Skeletal muscle cell (primary cell): ENCODE measurements around the gene RTP3.
A peak's percentile ranks its signal among the peaks of the same experiment; 100 is the strongest.
"Not testable (repeated sequence)": the region's sequence is repeated elsewhere in the genome, so short reads cannot be mapped to it uniquely, and the experiment has no call there.

ENCODE experiments used
- DNase-seq: peaks from one replicate; pipeline ENCODE4 v3.0.0-alpha.2; 2010; ENCODE audit warnings: low read depth
- H3K4me3 ChIP-seq: 2 replicates; pipeline ENCODE4 v1.5.1; 2011; ENCODE audit warnings: low read depth, mild to moderate bottlenecking, control low read depth, low read length, moderate library complexity

The RTP3 gene

DNA sequence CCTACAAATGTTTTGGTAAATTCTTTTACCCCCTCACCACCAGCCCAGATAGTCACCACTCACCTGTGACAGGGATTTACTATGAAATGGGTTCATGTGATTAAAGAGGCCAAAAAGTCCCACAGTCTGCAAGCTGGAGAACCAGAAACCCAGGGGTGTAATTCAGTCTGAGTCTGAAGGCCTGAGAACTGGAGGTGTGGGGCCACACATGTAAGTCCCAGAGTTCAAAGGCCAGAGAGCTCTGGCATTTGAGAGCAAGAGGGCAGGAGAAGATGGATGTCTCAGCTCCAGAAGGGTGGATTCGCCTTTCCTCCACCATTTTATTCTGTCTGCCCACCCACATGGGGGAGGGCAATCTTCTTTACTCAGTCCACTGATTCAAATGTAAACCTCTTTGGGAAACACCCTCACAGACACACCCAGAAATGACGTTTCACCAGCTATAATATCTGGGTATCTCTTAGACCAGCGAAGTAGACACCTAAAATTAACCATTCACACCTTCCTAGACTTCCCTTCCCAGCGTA lies 11.9 kb downstream of the RTP3 start:
- DNase-seq: no peak
- no peak overlapping the region for H3K4me3 ChIP-seq

DNA sequence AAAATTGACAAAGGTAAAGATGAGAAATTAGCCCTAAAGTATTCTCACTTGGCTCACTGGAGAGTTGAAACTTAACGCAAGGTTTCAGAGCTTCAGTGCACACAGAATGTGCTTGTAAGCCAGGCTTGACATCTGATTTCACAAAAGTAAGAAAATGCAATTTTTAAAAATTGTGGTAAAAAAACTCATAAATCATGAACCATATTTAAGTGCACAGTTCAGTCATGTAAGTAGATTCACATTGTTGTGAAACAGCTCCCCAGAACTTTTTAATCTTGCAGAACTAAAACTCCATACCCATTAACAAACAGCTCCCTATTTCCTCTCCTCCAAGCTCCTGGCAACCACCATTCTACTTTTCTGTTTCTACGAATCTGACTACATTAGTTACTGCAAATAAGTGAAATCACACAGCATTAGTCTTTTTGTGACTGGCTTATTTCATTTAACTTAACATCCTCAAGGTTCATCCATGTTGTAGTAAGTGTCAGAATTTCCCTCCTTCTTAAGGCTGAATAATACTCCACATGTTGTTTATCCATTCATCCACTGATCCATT lies 14.5 kb downstream of the RTP3 start:
- H3K4me3 ChIP-seq: no peak overlapping the region
- DNase-seq: no peak

DNA sequence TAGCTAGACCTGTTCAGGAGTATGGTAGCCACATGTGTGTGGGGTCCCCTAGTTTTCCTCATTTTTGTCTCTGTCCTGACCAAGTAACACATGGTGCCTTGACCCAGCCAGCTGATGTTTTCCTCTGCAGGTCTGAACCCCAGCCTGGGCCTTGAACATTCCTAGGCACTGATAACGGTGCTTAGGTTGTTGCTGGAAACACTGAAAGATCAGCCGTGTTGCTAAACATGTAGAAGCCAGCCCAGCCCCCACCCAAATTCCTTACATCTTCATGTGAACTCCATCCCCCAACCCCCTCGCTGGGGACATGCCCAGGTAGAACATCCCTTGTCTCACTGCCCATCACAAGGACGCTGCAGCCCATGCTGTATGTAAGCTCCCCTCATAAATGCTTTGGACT lies 18.7 kb downstream of the RTP3 start:
- H3K4me3 ChIP-seq: no peak overlapping the region
- no peak for DNase-seq

DNA sequence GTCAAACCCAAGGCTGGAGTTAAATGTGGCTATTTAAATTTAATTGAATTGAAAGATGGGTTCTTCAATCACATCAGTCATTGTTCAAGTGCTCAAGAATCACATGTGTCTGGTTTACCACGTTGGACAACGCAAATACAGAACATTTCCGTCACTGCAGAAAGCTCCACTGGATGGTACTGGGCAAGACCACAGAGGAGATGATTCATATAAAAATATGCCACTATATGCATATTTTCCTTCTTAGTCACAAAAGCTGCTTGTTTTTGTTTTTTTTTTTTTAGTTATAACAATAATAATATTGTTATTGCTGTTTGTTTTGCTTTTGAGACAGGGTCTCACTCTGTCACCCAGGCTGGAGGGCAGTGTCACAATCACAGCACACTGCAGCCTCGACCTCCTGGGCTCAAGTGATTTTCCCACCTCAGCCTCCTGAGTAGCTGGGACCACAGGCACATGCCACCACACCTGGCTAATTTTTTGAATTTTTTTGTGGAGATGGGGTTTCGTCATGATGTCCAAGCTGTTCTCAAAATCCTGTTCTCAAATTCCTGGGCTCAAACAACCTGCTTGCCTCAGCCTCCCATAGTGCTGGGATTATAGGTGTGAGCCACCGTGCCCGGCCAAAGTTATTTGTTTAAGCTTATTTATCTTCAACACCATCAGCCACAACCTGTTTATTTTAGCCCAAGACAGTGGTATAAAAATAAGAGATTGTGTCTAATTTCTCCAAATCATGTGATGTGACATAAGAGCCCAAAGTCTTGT lies 19.4 kb downstream of the RTP3 start:
- H3K4me3 ChIP-seq: no peak overlapping the region
- DNase-seq: peak; percentile 71

DNA sequence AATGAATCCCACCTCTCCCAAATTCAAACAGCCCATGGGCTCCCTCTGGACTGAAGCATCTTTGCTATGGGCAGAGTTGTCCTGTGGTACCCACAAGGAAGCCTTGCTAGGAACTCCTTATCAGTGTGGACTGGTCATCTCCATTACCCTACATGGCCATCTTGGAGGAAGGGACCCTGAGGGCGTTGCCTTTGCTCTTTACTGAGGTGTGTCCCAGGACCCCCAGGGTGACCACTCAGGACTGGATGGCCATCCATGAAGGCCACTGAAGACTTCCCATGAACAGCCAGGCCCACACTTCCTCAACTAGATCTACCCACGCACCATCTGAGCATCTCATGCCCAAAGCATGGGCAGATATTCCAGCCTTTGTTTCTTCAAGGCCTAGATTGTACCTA lies 20.0 kb downstream of the RTP3 start:
- H3K4me3 ChIP-seq: no peak overlapping the region
- DNase-seq: no peak

DNA sequence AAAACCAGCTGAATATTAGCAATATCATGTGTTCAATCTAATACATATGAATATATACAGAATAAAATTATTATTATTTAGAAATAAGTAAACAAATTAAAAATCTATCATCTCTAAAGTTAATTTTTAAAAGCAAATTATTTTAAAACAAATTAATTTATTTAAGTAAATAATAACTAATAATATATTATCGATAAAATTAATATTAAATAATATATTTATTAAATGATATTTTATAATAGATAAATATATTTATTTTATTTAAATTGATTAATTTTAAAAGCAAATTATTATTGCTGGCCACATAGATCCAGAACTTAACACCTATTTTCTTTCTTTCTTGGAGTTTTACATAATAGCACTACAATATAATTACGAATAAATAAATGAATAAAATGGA lies 22.2 kb downstream of the RTP3 start:
- no peak overlapping the region for H3K4me3 ChIP-seq
- DNase-seq: no peak

DNA sequence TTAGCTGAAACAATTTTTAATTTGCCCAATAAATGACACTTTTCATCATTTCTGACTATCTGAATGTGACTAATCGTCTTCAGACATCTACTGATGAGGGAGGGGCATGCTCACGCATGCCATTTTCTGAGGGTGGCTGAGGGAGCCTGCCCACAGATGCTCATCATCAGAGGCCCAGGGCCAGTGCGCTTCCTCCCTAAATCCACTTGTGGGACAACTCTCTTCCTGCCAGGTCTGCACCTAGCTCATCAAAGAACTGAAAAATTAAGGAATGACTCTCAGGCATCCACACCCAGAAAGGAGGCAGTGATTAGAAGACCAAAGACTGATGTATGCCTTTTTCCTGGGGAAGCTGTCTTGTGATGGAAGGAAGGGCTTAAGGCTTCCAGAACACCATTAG lies 22.8 kb downstream of the RTP3 start:
- H3K4me3 ChIP-seq: no peak overlapping the region
- no peak for DNase-seq

DNA sequence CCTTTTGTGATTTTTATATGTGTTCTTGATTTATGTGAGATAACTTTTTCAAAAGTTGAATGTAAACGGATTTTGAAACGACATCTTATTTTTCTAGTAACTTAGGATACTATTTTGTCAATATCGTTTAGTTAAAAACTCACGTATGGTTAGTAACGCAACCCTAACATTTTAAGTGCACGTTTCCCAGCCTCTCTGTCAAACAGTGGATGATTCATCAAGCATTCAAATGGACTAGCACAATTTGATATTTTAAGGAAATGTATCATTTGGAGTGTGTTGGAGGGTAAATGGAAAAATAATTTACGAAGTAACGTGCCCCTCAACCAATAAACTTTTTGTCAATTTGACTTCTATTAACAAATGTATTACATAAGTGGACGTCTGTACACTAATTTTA lies 23.3 kb downstream of the RTP3 start:
- H3K4me3 ChIP-seq: no peak overlapping the region

DNA sequence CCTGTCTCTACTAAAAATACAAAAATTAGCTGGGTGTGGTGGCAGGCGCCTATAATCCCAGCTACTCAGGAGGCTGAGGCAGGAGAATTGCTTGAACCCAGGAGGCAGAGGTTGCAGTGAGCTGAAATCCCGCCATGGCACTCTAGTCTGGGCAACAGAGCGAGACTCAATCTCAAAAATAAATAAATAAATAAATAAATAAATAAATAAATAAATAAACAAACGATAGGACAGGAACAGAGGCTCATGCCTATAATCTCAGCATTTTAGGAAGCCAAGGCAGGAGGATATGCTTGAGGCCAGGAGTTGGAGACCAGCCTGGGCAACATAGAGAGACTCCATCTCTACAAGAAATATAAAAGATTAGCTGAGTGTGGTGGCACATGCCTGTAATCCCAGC lies 24.4 kb downstream of the RTP3 start:
- H3K4me3 ChIP-seq, DNase-seq: not testable (repeated sequence)

More for the DNA sequence above, 23.3 kb downstream of the RTP3 start:
- no peak for DNase-seq

DNA sequence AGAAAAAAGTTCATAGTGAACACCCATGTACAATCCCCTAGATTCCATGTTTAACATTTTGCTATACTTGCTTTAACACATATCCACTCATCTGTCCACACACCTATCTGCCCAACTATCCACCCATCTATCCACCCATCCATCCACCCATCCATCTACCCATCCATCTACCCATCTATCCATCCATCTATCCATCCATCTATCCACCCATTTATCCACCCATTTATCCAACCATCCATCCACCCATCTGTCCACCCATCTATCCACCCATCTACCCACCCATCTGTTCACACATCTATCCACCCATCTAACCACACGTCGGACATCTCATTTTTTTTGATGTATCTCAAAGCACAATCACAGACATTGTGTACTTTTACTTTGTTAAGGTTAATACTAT lies 25.8 kb downstream of the RTP3 start:
- DNase-seq: no peak
- no peak overlapping the region for H3K4me3 ChIP-seq

DNA sequence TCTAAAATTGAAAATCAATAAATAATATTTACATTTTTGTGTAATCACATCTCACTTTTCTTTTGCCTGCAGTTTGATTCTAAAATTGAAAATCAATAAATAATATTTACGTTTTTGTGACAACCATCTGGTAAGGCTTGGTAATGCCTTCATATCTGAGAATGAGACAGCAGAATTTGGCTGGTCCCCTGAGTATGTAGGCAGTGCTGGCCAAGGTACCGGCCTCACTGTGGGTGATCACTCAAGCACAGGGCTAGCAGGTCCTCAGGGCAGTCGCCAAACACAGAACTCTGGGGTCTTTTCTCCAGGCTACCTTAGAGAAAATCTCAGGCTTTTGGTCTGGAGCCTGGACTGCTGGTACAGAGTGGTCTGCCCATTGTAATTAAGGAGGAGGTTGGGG lies 26.2 kb downstream of the RTP3 start:
- DNase-seq: no peak
- no peak overlapping the region for H3K4me3 ChIP-seq

DNA sequence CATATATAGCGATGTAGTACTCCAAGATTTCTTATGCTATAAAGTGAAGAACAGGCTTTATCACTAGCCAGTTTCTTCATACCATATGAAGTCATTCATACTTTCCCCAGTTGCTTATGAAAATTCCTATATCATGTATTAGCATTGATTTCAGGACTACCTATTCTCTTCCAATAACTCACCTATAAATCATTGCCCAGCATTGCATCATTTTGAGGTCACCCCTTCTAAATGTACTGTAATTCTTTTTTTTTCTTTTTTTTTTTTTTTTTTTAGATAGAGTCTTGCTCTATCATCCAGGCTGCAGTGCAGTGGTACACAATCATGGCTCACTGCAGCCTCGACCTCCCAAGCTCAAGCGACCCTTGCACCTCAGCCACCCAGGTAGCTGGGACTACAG lies 27.1 kb downstream of the RTP3 start:
- H3K4me3 ChIP-seq: no peak overlapping the region
- no peak for DNase-seq

DNA sequence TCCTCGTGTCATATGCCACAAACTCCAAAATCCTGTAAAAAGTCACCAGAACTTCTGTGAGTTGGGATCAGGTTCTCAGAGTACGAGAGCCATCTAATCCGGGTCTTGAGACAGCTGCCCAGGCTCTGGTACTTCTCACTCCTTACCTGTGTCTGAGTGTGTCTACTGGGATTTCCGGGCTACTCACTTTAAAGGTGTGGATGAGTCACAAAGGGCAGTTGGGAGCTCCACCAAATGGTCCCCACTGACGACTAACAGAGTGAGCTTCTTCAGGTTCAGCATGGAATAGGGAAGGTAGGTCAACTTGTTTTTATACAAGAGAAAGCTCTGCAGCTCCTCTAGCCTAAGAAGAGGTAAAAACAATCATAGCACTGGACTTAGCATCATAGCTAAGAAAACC lies 29.5 kb downstream of the RTP3 start:
- H3K4me3 ChIP-seq: no peak overlapping the region
- DNase-seq: no peak

DNA sequence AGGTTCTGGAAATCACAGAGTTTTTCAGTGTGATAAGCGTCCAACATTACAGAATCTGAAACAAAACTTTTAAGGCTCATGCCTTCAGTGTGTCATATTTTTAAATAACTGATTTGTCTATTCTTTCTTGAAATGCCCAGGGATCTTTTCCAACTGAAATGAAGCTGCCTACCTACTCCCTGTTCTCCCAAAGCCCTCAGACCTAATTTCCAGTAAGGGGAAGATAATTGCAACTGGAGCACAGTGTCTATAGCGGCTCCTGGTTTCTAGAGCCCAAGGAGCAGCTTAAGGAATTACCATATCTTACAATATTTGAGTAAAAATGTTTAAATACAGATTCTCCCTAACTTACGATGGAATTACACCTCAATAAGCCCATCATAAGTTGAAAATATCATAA lies 35.3 kb downstream of the RTP3 start:
- no peak overlapping the region for H3K4me3 ChIP-seq
- DNase-seq: no peak

DNA sequence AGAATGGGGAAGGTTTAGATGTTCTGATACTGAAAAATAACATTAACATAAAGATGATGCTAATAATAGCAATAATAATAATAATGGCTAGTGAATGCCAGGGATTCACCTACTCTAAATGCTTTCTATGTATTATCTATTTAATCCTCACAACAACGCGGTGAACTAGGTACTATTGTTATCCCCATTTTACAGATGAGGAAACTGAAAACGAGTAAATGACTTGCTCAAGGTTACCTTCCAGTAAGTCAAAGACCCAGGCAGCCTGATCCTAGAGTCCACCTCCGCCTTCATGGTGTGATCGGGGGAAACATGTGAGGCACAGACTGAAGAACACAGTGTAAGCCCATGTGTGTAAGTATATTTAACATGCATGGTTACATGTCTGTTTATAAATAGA lies 38.0 kb downstream of the RTP3 start:
- DNase-seq: no peak

DNA sequence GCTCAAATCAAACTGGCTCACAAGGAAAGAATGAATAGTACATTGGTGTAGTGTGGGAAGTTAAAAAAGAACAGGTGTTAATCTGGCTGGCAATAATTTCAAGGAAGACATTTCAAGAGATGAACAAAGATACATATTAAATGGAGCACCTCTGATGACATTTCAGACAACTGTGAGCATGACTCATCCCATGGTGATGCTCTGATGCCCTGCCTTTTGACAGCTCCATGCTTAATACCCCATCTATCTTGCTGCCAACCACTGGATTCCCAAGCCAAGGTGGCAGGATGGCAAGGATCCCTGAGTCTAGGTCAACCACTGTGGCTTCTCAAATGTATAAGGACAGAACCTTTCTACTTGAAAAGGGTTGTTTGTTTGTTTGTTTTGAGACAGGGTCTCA lies 39.0 kb downstream of the RTP3 start:
- DNase-seq: no peak
- H3K4me3 ChIP-seq: no peak overlapping the region

More for the DNA sequence above, 38.0 kb downstream of the RTP3 start:
- H3K4me3 ChIP-seq: no peak overlapping the region

DNA sequence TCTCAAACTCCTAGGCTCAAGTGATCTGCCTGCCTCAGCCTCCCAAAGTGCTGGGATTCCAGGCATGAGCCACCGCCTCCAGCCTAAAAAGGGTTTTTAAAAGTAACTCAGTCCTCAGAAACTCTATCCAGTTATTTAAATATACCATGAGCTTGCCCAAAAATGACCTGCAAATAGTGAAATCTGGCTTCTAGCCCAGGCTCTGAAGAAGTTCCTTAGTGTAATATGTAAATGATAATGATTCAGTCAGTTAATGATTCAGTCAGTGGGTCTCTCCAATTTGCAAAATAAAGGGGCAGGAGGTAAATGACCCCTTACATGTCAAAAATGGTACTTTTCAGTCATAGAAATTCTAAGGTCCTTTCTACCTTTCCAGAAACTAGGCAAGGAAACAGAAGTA lies 39.5 kb downstream of the RTP3 start:
- no peak for DNase-seq
- H3K4me3 ChIP-seq: no peak overlapping the region

DNA sequence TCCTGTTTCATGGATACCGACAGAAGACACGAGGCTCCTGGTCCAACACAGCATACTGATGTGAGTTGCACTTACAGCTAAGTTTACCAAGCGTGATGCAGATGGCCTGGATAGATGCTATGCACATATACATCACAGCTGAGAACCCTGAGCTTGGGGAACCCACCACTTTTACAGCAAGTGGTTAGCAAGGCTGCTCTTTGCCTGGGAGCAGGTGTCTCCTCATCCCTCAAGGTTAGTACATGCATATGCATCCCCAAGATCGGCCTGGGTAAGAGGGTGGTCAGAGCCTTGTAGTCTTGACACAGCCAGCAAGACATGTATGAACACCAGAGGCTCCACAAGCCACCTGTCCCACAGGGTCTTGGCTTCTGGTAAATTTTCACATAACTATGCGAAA lies 40.0 kb downstream of the RTP3 start:
- no peak overlapping the region for H3K4me3 ChIP-seq
- no peak for DNase-seq

DNA sequence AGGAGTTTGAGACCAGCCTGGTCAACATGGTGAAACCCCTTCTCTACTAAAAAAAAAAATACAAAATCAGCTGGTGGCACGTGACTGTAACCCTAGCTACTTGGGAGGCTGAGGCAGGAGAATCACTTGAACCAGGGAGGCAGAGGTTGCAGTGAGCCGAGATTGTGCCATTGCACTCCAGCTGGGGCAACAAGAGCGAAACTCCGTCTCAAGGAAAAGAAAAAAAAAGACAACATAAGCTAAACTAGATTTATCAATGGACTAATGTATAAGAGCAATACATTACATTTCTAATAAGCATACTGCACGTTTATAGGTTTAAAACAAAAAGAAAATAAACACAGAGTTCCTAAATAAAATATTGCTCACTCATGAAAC lies 40.6 kb downstream of the RTP3 start:
- not testable (repeated sequence) for H3K4me3 ChIP-seq, DNase-seq

DNA sequence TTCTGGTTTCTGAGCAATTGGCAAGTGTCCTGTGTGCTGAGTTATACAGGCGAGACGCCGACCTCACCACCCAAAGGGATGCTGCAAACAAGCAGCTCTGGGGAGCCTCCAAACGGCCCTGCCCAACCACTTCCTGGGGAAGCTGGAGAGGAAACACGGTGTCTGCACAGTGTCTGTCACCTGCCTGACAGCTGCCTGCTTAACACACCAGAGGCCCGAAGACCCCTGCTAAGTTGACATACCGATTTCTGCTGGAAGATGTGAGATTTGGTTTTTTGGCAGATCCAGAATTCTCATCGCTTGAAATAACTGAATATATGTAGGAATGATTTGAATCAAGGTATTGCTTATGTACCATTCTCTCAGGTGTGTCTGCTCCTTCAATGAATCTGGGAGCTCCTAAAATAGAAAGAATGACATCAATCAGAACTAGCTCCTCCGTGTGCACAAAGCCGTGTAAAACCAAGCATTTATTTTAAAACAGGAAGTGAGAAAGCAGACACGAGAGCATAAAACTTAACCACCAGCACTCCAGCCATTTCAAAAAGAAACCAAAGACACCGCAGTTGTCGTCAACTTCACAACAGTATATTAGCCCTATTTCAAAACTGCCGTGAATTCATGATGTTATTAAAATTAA lies 41.1 kb downstream of the RTP3 start:
- DNase-seq: peak; percentile 52
- no peak overlapping the region for H3K4me3 ChIP-seq

DNA sequence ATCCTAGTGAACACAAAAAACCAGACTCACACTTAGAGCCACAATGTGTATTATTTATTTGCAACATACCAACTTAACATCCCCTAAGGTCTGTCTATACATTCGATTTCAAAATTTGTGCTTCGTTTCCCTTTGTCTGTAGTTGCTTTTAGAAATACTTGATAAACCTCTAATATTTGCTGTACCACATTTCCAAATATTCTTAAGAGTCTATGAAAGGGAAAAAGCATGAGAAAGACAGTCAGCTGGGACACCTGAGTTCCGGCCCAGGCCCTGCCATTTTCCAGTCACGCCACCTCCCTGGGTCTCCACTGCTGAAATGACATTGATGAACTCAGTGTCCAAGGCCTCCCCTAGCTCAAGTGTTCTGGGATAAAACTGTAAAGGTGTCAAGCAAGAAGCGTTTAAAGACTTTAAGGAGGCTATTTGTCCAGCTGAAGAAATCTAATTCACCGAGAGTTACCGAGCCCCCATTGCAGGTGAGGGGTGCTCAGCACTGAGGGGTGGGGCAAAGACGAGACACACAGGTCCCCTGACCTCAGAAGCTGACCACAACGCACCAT lies 41.7 kb downstream of the RTP3 start:
- no peak overlapping the region for H3K4me3 ChIP-seq
- DNase-seq: no peak
